Spleen (tissue), 7 donors: ENCODE results near the gene FRMD5.

Source experiments
- CTCF ChIP-seq, 11 experiments: fragments of 200-600 bp in 7 of 11; fragments of 450-650 bp in 4 of 11; sonication (generic) in 4 of 11; IDR thresholded peaks in 8 of 11; conservative IDR thresholded peaks in 3 of 11; 1 replicate in 7 of 11; 2 replicates in 4 of 11; pipeline versions ENCODE4 v1.4.0 to v1.8.0; 2016 to 2021; ENCODE audit warnings: antibody characterized with exemption in 11 of 11, inconsistent platforms in 4 of 11, mild to moderate bottlenecking in 1 of 11
- POLR2A ChIP-seq, 3 donors: fragments of 450-650 bp; IDR thresholded peaks; one replicate each; pipeline ENCODE4 v1.5.1; 2017; ENCODE audit warnings: antibody characterized with exemption in 3 of 3, mild to moderate bottlenecking in 1 of 3
- POLR2AphosphoS5 ChIP-seq, 3 donors: sonication (generic); formaldehyde crosslinking; IDR thresholded peaks; one replicate each; pipeline ENCODE4 v1.5.1; 2017; ENCODE audit warnings: antibody characterized with exemption in 3 of 3
- donor health status: DM: no; HTN: no; CAD: no; lungs with moderate emphysema.
- donor health status: DM: no; HTN: no; CAD: no.
- donor health status: DM: no; HTN: no; CAD: no.

- no peak for TF ChIP-seq CTCF (IDR thresholded peaks at IDR 0.05 in 8 of 11, conservative IDR thresholded peaks at IDR 0.05 in 3 of 11)
- TF ChIP-seq POLR2A (IDR thresholded peaks at IDR 0.05), result no peak
- no peak for TF ChIP-seq POLR2AphosphoS5 (IDR thresholded peaks at IDR 0.05)
Measured at GRCh38 chr15:44215594-44215993, 20.5 kb upstream of the FRMD5 start.
